COLO668 (cell line): ENCODE data around the gene GAB2.
"Not testable (repeated sequence)": the region's sequence is repeated elsewhere in the genome, so short reads cannot be mapped to it uniquely, and the experiment has no call there.

Experiments
- DNase-seq: peaks from one replicate; lab custom pipeline; 2025; ENCODE audit not compliant: unreplicated experiment; lab: John Stamatoyannopoulos, UW

GAB2 gene

GRCh38 chr11:78314762-78315161 is 102.9 kb downstream of the GAB2 start:
- no peak for DNase-seq

GRCh38 chr11:78313898-78314297 is 103.7 kb downstream of the GAB2 start:
- no peak for DNase-seq

GRCh38 chr11:78313181-78313795 is 104.3 kb downstream of the GAB2 start:
- no peak for DNase-seq

GRCh38 chr11:78312712-78313111 is 104.9 kb downstream of the GAB2 start:
- no peak for DNase-seq

- DNase-seq: peak; percentile 6
Measured at GRCh38 chr11:78311702-78312371, 105.8 kb downstream of the GAB2 start.

GRCh38 chr11:78310500-78310909 is 107.1 kb downstream of the GAB2 start:
- DNase-seq: peak; percentile 19

GRCh38 chr11:78304201-78304600 is 113.4 kb downstream of the GAB2 start:
- DNase-seq: no peak

GRCh38 chr11:78300108-78300839 is 117.3 kb downstream of the GAB2 start:
- no peak for DNase-seq

- no peak for DNase-seq
Measured at GRCh38 chr11:78299000-78299710, 118.5 kb downstream of the GAB2 start.

GRCh38 chr11:78298291-78298771 is 119.3 kb downstream of the GAB2 start:
- no peak for DNase-seq

- peak; percentile 21 for DNase-seq
Measured at GRCh38 chr11:78295991-78296930, 121.4 kb downstream of the GAB2 start.

GRCh38 chr11:78295347-78295746 is 122.3 kb downstream of the GAB2 start:
- no peak for DNase-seq

GRCh38 chr11:78294100-78294499 is 123.5 kb downstream of the GAB2 start:
- not testable (repeated sequence) for DNase-seq

- no peak for DNase-seq
Measured at GRCh38 chr11:78293536-78293935, 124.1 kb downstream of the GAB2 start.

- no peak for DNase-seq
Measured at GRCh38 chr11:78292109-78292803, 125.4 kb downstream of the GAB2 start.

- DNase-seq: no peak
Measured at GRCh38 chr11:78291503-78292108, 126.0 kb downstream of the GAB2 start.

- DNase-seq: no peak
Measured at GRCh38 chr11:78290293-78291176, 127.1 kb downstream of the GAB2 start.

- DNase-seq: no peak
Measured at GRCh38 chr11:78289552-78290292, 127.9 kb downstream of the GAB2 start.
